GM12872 (cell line): ENCODE results near the gene STAG1.

ENCODE experiments used
- TF ChIP-seq, protein P1 (sequence below): IDR thresholded peaks from 3 replicates; pipeline ENCODE4 v1.5.1; 2011; ENCODE audit warnings: low read depth, mild to moderate bottlenecking, low read length, moderate library complexity; ENCODE audit not compliant: insufficient read depth

Gene STAG1

DNA sequence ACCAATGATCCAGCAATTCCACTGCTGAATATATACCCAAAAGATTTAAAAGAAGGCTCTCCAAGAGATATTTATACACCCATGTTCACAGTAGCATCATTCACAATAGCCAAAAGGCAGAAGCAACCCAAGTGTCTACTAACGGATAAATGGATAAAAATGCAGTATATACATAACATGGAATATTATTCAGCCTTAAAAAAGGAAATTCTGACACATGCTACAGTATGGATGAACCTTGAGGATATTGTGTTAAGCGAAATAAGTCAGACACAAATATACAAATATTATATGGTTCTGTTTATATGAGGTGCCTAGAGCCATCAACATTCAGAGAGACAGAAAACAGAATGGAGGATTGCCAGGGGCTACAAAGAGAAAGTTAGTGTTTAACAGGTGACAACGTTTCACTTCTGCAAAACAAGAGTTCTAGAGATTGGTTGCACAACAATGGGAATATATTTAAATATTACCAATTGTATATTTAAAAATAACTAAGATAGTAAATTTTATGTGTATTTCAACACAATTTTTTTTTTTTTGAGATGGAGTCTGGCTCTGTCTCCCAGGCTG lies 69.4 kb downstream of the STAG1 start:
- TF ChIP-seq, protein P1, sequence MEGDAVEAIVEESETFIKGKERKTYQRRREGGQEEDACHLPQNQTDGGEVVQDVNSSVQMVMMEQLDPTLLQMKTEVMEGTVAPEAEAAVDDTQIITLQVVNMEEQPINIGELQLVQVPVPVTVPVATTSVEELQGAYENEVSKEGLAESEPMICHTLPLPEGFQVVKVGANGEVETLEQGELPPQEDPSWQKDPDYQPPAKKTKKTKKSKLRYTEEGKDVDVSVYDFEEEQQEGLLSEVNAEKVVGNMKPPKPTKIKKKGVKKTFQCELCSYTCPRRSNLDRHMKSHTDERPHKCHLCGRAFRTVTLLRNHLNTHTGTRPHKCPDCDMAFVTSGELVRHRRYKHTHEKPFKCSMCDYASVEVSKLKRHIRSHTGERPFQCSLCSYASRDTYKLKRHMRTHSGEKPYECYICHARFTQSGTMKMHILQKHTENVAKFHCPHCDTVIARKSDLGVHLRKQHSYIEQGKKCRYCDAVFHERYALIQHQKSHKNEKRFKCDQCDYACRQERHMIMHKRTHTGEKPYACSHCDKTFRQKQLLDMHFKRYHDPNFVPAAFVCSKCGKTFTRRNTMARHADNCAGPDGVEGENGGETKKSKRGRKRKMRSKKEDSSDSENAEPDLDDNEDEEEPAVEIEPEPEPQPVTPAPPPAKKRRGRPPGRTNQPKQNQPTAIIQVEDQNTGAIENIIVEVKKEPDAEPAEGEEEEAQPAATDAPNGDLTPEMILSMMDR = no peak

DNA sequence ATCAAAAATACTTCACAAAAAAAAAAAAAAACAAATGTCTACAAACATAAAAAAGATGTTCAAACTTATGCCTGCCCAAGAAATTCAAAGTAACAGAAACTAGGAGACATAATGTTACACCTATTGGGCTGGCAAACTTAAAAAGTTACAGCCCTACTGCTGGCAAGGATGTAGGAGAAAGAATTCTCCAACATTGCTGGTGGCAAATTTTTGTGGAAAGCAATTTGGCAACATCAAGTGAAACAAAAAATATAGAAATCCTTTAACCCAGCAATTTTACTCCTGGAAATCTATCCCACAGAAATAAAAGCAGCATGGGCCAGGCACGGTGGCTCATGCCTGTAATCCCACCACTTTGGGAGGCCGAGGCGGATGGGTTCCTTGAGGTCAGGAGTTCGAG lies 73.2 kb downstream of the STAG1 start:
- TF ChIP-seq, protein P1 = no peak

DNA sequence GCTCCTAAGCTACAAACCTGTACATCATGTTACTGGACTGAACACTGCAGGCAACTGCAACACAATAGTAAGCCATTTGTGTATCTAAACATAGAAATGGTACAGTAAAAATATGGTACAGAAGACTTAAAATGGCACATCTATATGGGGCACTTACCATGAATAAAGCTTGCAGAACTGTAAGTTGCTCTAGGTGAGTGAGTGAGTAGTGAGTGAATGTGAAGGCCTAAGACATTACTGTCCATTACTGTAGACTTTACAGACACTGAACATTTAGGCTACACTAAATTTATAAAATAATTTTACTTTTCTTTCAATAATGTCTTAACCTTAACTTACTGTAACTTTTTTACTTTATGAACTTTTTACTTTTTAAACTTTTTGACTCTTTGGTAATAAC lies 76.2 kb downstream of the STAG1 start:
- TF ChIP-seq, protein P1 = no peak

DNA sequence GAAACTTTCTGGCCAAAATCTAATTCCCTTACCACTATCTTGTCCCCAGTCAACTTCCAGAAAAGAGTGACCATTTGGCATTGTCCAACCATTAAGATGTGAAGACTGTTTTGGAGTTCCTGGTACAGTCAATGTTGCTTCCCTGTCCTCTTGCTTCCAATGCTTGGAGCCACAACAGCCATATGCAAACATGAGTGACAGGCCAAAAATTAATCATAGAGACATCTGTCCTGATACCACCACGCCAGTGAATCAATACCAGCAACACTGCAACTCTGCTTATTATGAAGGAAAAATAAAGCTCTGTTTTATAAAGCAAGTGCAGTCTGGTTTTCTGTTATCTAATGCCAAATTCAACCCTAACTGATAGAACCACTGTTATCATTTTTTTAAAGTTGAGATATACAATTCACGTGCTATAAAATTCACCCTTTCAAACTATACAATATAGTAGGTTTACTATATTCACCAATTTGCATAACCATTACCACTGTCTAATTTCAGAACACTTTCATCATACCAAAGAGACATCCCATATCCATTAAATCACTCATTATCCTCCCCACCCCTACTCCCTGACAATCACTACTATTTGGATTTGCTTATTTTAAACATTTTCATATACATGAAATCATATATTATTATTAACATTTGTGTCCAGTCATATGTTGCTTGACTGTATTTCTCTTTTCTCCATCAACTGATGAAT lies 76.9 kb downstream of the STAG1 start:
- TF ChIP-seq, protein P1 = no peak

DNA sequence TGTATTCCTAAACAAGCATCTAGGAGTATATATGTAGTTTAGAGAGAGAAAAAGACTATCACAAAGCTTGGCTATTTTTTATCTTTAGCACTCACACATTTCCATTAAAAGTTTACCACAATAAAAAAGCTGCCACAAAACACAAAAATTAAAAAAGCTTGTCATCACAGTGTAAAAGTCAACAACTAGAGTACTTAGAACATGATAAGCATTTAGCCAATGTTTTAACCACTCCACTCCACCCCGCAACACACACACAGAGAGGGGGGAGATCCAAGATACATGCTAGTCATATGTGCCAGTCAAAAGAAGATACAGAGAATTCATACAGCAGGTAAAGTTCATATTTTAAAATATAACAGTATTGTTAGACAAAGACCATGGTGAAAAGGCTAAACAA lies 79.7 kb downstream of the STAG1 start:
- TF ChIP-seq, protein P1 = no peak

DNA sequence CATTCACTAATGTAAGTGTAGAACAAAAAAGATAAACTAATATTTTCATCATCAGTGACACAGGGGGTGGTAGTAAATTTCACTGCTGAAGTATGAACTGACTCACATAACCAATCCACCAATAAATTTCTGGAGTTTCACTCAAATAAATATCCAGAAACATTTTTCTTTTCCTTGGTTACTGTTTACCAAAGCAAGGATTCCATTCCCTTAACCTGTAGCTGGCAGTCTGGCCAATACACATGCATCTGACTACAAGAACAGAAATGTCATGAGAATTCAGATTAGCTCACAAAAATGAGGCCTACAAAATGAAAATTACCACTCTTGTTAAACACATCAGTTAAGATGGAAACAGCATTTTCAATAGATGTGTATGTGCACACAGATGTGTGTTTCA lies 80.3 kb downstream of the STAG1 start:
- TF ChIP-seq, protein P1 = no peak

DNA sequence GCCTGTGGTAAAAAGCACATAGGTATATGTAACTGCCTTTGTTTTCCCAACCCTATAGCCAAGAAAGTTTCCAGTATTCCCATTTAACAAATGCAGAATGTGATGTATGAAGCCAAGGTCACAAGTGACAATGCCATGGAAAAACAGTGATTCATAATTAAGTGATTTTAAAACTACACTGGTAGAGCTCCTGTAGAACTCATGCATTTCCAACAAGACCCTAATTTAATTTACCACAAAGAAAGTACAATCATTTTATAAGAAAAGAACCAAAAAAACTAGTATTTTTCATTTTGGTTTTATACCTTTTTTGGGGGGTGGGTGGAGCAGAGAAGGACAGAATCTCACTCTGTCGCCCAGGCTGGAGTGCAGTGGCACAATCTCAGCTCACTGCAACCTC lies 82.0 kb downstream of the STAG1 start:
- TF ChIP-seq, protein P1 = no peak
